HL-60/S4 treated with retinoic acid at 250 ng/mL for 4 days and 3 days (cell line): ENCODE results near the gene CDH22.

Experiments used
- in situ Hi-C: fragments of 300-500 bp; cut with MboI; formaldehyde crosslinking; loops from 2 replicates; pipeline ENCODE4 v1.7.0; 2022; ENCODE audit warnings: low sequenced_read_pairs

CDH22 gene

DNA sequence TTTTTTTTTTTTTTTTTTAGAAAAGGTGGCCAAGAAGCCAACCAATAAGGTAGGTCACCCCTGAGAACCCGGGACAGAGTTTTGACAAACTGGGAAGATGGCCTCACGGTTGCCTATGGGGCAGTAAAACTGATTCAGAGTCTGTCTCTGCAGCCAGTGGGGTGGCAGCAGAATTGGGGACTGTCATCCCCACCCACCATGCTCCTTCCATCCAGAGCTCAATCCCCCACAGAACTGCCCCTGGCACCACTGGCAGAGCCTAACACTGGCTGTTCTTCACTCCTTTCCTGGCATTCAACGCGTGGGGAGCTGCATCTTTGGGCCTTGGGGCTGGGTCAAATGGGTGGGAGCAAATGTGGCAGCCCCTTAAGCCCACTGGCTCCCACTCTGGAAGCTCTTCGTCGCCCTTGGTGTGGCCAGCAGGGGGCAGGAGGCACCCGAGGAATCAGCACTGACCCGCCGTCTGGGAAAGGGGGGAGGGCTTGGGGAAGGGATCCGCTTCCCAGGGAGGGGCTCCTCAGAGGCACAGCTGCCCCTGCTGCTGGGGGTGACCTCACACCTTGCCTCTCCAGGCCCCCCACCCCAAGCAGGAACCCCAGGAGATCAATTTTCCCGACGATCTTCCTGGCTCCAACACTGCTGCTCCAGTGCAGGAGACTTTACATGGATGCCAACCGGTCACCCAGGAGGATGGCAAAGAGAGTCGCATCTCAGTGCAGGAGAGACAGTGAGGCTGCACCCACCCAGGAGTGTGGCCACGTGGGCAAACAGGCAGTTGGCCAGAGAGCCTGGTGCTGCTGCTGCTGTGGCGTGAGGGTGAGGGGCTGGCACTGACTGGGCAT lies 179.8 kb downstream of the CDH22 start:
- in situ Hi-C loops: loop anchor here (5.0 kb wide), 1 partner anchor 214 kb away; no protein-coding TSS in a partner anchor

DNA sequence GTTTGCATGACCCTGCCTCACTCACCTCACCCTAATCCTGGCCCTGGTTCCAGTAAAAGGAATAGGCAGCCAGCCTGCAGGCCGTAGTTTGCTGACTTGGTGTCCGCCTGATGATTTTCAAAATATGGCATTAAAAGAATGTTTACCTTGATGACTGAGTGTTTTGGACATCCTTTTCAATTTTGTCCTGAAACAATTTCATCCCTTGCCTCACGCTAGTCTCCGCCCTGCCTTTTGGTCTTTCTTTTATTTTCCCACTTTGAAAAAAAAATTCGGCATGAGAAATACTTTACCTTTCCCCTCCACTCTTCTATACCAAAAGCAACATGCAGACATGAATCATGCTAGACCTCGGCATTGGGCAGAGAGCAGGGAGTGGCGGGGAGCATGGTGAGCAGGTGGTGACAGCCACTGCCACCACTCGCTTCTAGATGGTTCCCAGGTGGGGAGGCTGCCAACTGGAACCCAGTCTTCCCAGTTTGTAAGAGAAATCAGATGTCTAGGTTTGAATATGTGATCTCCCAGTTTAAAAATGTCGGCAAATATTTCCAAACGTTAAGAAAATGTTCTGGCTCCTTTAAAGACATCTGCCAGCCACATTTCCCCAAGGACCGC lies 180.8 kb downstream of the CDH22 start:
- in situ Hi-C loops: loop anchor here (5.0 kb wide), 1 partner anchor 215 kb away; no protein-coding TSS in a partner anchor

DNA sequence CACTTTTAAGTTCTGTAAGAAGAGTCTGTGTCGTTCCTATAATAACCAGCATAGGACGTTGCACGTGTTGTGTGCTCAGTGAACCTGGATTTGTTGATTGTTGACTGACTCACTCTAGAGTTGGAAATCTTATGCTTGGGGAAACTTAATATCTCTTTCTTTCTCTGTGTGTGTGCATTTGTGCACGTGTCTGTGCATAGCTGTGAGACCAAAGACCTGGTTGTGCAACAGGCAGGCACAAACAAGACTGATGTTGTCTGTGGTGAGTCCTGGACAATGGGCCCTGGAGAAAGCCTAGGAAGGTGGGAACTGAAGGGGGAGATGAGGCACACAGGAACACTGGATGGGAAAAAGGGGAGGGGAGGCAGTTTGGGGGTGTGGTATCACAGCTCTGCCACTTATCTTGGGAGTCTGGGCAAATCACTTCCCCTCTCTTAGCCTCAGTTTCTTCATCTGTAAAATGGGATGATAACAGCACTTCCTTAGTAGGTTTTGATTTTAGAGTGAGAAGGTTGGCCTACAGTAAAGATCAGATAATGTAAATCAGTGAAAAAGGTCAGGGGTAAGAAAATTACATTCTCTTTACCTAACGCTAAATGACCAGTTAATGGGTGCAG lies 181.8 kb downstream of the CDH22 start:
- in situ Hi-C loops: loop anchor here (5.0 kb wide), 1 partner anchor 216 kb away; no protein-coding TSS in a partner anchor
